Small intestine (tissue), 7 donors: ENCODE measurements around the gene FRAS1. TPM values are rescaled to one million over a fixed set of nuclear protein-coding genes. Genes with fewer than 3 reads are reported as not detected.

Source experiments
- DNase-seq, 2 donors: peaks; one replicate each; pipeline versions ENCODE4 v3.0.0 to v3.0.0-alpha.2; 2013
- FAIRE-seq: peaks from 2 replicates; lab custom pipeline; 2012; peaks lifted over from hg19 to GRCh38; lab: Jason Lieb, UNC
- H3K27ac ChIP-seq, 3 donors: one replicate each; pipeline ENCODE4 v1.5.1; 2013; ENCODE audit warnings: low read length in 2 of 3, mild to moderate bottlenecking in 2 of 3, control low read depth in 1 of 3, inconsistent platforms in 1 of 3, low read depth in 1 of 3, moderate library complexity in 1 of 3
- H3K27me3 ChIP-seq, 3 donors: one replicate each; pipeline ENCODE4 v1.6.1; 2013; ENCODE audit warnings: low read length in 3 of 3, inconsistent platforms in 1 of 3; ENCODE audit not compliant: control insufficient read depth in 3 of 3, insufficient read depth in 3 of 3
- H3K36me3 ChIP-seq, 3 donors: one replicate each; pipeline ENCODE4 v1.6.1; 2013; ENCODE audit warnings: low read length in 3 of 3, inconsistent platforms in 1 of 3, low read depth in 1 of 3, mild to moderate bottlenecking in 1 of 3, moderate library complexity in 1 of 3; ENCODE audit not compliant: control insufficient read depth in 3 of 3, insufficient read depth in 2 of 3
- H3K4me1 ChIP-seq, 3 donors: one replicate each; pipeline ENCODE4 v1.6.1; 2013; ENCODE audit warnings: low read length in 2 of 3, inconsistent platforms in 1 of 3, low read depth in 1 of 3, mild to moderate bottlenecking in 1 of 3, moderate library complexity in 1 of 3; ENCODE audit not compliant: control insufficient read depth in 3 of 3, insufficient read depth in 2 of 3
- H3K4me3 ChIP-seq, 3 donors: one replicate each; pipeline ENCODE4 v1.5.1; 2013; ENCODE audit warnings: low read length in 3 of 3, control low read depth in 1 of 3, inconsistent platforms in 1 of 3, low read depth in 1 of 3, mild to moderate bottlenecking in 1 of 3, moderate library complexity in 1 of 3
- H3K9me3 ChIP-seq, 2 donors: one replicate each; pipeline ENCODE4 v1.6.1; 2013; ENCODE audit warnings: low read depth in 1 of 2, low read length in 1 of 2; ENCODE audit not compliant: control insufficient read depth in 2 of 2, insufficient read depth in 1 of 2
- WGBS, 3 donors: extraction: QIAGEN DNeasy Blood & Tissue Kit; methylation state at CpG; one replicate each; pipeline ENCODE4 v1.1.7; 2013; 5-methylcytosine and 5-hydroxymethylcytosine counted together
- polyA plus RNA-seq, 4 donors: library from polyadenylated mRNA; stranded (reverse) in 3 of 4; unstranded in 1 of 4; fragments of 200-250 nt in 3 of 4; fragments of 120-200 nt in 1 of 4; gene quantifications; one replicate each; pipeline versions ENCODE4 v1.2.1 to v1.2.3, GENCODE V29; 2013
- donor health status: healthy with polysubstance abuse.
- donor health status: control.
- donor health status: control.
- donor health status: Bipolar disorder and iron deficiency.
- donor health status: healthy.

Gene FRAS1
- polyA plus RNA-seq, 4 donors, result 0.16 to 12.6 TPM; not detected in 2

DNA sequence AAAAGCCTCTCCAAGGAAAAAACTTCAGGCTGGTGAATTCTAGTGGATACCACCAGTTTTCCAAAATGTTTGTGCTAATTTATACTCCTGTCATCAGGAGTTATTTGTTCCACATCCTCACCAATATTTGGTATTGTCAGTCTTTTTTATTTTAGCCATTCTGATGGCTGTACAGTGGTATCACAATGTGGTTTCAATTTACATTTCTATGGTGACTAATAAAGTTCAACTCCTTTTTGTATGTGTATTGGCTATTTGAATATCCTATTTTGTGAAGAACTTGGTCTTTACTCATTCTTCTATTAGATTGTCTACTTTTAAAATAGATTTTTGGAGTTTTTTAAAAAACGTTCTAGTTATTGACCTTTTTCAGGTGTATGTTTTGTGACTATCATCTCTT, 33.0 kb upstream of the FRAS1 start:
- Histone ChIP-seq H3K4me3 (no peak overlapping the region), H3K27me3 (no peaks in the 10 kb centered on the region), H3K27ac (no peak overlapping the region), H3K9me3 (no peaks in the 10 kb centered on the region), H3K4me1 (no peaks in the 10 kb centered on the region), H3K36me3 (no peaks in the 10 kb centered on the region)
- no peak for FAIRE-seq
- WGBS, 3 donors, result 37 to 48% (median 47%) methylated on average over 1 of the region's 1 CpG
- DNase-seq, result no peak

- H3K4me3 ChIP-seq, result no peak overlapping the region
- H3K27ac ChIP-seq, result no peak overlapping the region
- no peak for FAIRE-seq
- 83 to 90% (median 86%) methylated on average over 3 of the region's 3 CpGs for WGBS, 3 donors
- no peak for DNase-seq
- no peaks in the 10 kb centered on the region for H3K4me1 ChIP-seq
- no peaks in the 10 kb centered on the region for H3K36me3 ChIP-seq
- H3K9me3 ChIP-seq, result no peaks in the 10 kb centered on the region
- H3K27me3 ChIP-seq, result no peaks in the 10 kb centered on the region
These were observed 32.5 kb upstream of the FRAS1 start for GRCh38 chr4:78024576-78025091.

GRCh38 chr4:78031417-78031950, 25.6 kb upstream of the FRAS1 start:
- DNase-seq (no peak), FAIRE-seq (no peak)
- Histone ChIP-seq H3K4me1 (no peaks in the 10 kb centered on the region), H3K36me3 (no peaks in the 10 kb centered on the region), H3K27me3 (no peaks in the 10 kb centered on the region), H3K9me3 (peaks cover 0 to 6% of the 10 kb centered on the region in 2 donors), H3K27ac (no peak overlapping the region), H3K4me3 (no peak overlapping the region)
- WGBS, 3 donors, result 61 to 66% (median 62%) methylated on average over 5 of the region's 5 CpGs

DNA sequence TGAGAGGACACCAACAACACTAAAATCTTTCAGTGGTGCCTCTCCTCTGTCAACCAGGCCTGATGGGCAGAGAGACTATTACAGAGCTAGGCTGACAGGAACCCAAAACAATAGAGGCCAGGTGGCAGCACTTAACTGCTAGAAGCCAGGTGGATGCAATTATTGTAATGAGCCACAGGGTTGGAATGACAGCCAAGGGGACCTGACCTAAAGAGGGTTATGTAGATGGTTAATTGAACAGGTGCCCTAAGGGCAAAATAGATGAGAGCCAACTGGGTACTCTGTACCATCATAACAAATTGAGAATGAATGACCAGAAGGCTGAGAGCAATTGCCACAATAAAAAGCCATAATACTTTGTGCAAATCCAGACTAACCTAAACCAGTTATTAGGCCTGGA, 24.7 kb upstream of the FRAS1 start:
- no peak for DNase-seq
- Histone ChIP-seq H3K27me3 (no peaks in the 10 kb centered on the region), H3K4me1 (no peaks in the 10 kb centered on the region), H3K4me3 (no peak overlapping the region), H3K36me3 (no peaks in the 10 kb centered on the region), H3K9me3 (peaks cover 0 to 6% of the 10 kb centered on the region in 2 donors), H3K27ac (no peak overlapping the region)
- no peak for FAIRE-seq

GRCh38 chr4:78032929-78033328, 24.2 kb upstream of the FRAS1 start:
- H3K36me3 ChIP-seq, result no peaks in the 10 kb centered on the region
- H3K4me1 ChIP-seq, result no peaks in the 10 kb centered on the region
- DNase-seq (no peak), FAIRE-seq (no peak)
- H3K9me3 ChIP-seq, result peaks cover 0 to 6% of the 10 kb centered on the region in 2 donors
- no peak overlapping the region for H3K27ac ChIP-seq
- 28 to 63% (median 46%) methylated on average over 1 of the region's 1 CpG for WGBS, 3 donors
- H3K4me3 ChIP-seq, result no peak overlapping the region
- no peaks in the 10 kb centered on the region for H3K27me3 ChIP-seq

GRCh38 chr4:78033861-78034260, 23.3 kb upstream of the FRAS1 start:
- DNase-seq, result no peak
- H3K4me3 ChIP-seq, result no peak overlapping the region
- H3K27ac ChIP-seq, result no peak overlapping the region
- FAIRE-seq, result no peak
- H3K9me3 ChIP-seq, result peaks cover 0 to 6% of the 10 kb centered on the region in 2 donors
- H3K36me3 ChIP-seq, result no peaks in the 10 kb centered on the region
- H3K4me1 ChIP-seq, result no peaks in the 10 kb centered on the region
- H3K27me3 ChIP-seq, result no peaks in the 10 kb centered on the region

DNA sequence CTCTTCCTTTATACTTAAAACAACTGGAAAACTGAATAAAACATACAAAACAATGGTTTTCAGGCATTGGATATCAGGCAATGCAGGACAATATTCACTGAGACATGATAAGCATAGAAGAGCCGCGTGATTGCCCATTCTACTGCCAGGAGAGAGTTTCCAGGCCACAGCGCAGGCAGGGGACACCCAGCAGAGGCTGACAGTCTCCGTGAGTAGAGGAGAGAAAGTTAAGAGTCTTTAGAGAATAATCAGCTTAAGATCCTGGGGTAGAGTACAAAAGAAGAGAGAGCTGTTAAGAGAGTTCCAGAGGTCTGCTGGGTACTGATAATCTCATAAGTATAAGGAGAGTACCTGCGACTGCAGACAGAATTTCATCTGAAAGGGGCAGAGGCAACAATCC, 18.4 kb upstream of the FRAS1 start:
- FAIRE-seq (no peak), DNase-seq (no peak)
- Histone ChIP-seq H3K9me3 (no peaks in the 10 kb centered on the region), H3K36me3 (no peaks in the 10 kb centered on the region), H3K4me1 (no peaks in the 10 kb centered on the region), H3K27ac (no peak overlapping the region), H3K27me3 (no peaks in the 10 kb centered on the region), H3K4me3 (no peak overlapping the region)
- WGBS, 3 donors, result 82 to 88% (median 86%) methylated on average over 5 of the region's 5 CpGs

- no peak for DNase-seq
- FAIRE-seq, result no peak
- no peaks in the 10 kb centered on the region for H3K36me3 ChIP-seq
- 70 to 87% (median 76%) methylated on average over 1 of the region's 1 CpG for WGBS, 3 donors
- H3K9me3 ChIP-seq, result no peaks in the 10 kb centered on the region
- H3K27me3 ChIP-seq, result no peaks in the 10 kb centered on the region
- H3K4me1 ChIP-seq, result no peaks in the 10 kb centered on the region
- no peak overlapping the region for H3K27ac ChIP-seq
- H3K4me3 ChIP-seq, result no peak overlapping the region
These were observed 17.4 kb upstream of the FRAS1 start for GRCh38 chr4:78039678-78040077.

DNA sequence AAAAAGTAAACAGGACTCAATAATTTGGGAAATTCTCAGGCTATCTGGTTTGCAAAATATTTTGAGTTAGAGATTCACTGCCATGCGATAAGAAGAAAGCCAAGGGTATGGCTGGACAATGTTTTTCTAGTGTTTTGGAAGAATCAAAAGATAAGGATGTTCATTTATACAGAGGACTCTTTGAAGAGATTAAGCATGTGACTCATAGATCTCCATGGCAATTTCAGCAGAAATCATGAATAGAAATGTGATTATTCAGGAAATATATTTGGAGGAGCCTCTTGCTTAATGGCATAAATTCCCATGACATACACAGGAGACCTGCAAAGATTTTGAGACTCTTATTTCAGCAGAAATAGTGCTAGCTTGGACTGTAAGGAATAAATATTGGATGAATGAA, 16.7 kb upstream of the FRAS1 start:
- no peaks in the 10 kb centered on the region for H3K27me3 ChIP-seq
- no peaks in the 10 kb centered on the region for H3K4me1 ChIP-seq
- FAIRE-seq (no peak), DNase-seq (no peak)
- WGBS, 3 donors, result 91 to 97% (median 93%) methylated on average over 1 of the region's 1 CpG
- no peak overlapping the region for H3K27ac ChIP-seq
- H3K9me3 ChIP-seq, result no peaks in the 10 kb centered on the region
- no peaks in the 10 kb centered on the region for H3K36me3 ChIP-seq
- no peak overlapping the region for H3K4me3 ChIP-seq
